ENCODE measurements around the gene SH3GL1. TPM values are rescaled to one million over a fixed set of nuclear protein-coding genes. Genes with fewer than 3 reads are reported as not detected.

Gene SH3GL1
- total RNA-seq, 1 experiment from 2014 or later = 59.8 TPM

- no peaks in the 10 kb centered on the region for H3K27me3 ChIP-seq (ENCODE audit: low read length)
- H3K9ac ChIP-seq (ENCODE audit: low read length) = peak within 1 kb of the TSS; percentile 77
- peak within 1 kb of the TSS; percentile 81 for H3K4me3 ChIP-seq (ENCODE audit: low read length)
- DNase-seq (peak; percentile 82), ATAC-seq (peak; percentile 68)
- ChIA-PET CTCF (interaction anchor here (0.6 to 2.0 kb wide), 4 partner anchors 9 to 76 kb away, joined by 3 to 16 read pairs (median 9); partner anchors contain the start of gene SH3GL1), POLR2A (ENCODE audit: unreplicated experiment) (interaction anchor here (0.6 to 1.0 kb wide), 2 partner anchors 9 to 113 kb away, joined by 4 to 11 read pairs; no protein-coding TSS in a partner anchor)
- no TSS peak for BruUV-seq (replicated peaks)
- no peak for TF ChIP-seq CTCF (conservative IDR thresholded peaks at IDR 0.05; ENCODE audit: low read depth, low read length)
- TF ChIP-seq EZH2 (IDR thresholded peaks at IDR 0.05; ENCODE audit: low read length, unreplicated experiment) = no peak
- TF ChIP-seq EZH2phosphoT487 (IDR thresholded peaks at IDR 0.05; ENCODE audit: borderline replicate concordance, low read length) = no peak
- intact Hi-C loops (cut with micrococcal nuclease) = loop anchor here (10.0 kb wide), 1 partner anchor 99 kb away; the partner anchor contains the start of gene YJU2
- H3K79me2 ChIP-seq (ENCODE audit: low read length) = peaks cover 8% of the 10 kb centered on the region
- H3K9me2 ChIP-seq (replicated peaks; ENCODE audit: low read length) = no peaks in the 10 kb centered on the region
- H3K27ac ChIP-seq (ENCODE audit: low read length) = peak within 1 kb of the TSS; percentile 59
- H4K20me1 ChIP-seq (ENCODE audit: low read length) = no peaks in the 10 kb centered on the region
- H3K36me3 ChIP-seq (ENCODE audit: low read depth, low read length) = no peaks in the 10 kb centered on the region
- no peaks in the 10 kb centered on the region for H3K9me3 ChIP-seq (ENCODE audit: low read length)
- H2AFZ ChIP-seq (ENCODE audit: low read length) = peak within 1 kb of the TSS; percentile 99
- H3F3A ChIP-seq (ENCODE audit: low read length, unreplicated experiment) = no peaks in the 10 kb centered on the region
- peaks cover 5% of the 10 kb centered on the region; the same call in 1 of the 2 replicates for H3K4me1 ChIP-seq (ENCODE audit: insufficient read depth, low read length)
- H3K4me2 ChIP-seq (ENCODE audit: low read length) = peak within 1 kb of the TSS; percentile 100
Measured at GRCh38 chr19:4343370-4344307, 56.7 kb downstream of the SH3GL1 start, which contains the start of gene MPND. TSS of gene MPND (plus strand) at chr19:4343562. CDS start at chr19:4343594, 32 bp downstream.

DNA sequence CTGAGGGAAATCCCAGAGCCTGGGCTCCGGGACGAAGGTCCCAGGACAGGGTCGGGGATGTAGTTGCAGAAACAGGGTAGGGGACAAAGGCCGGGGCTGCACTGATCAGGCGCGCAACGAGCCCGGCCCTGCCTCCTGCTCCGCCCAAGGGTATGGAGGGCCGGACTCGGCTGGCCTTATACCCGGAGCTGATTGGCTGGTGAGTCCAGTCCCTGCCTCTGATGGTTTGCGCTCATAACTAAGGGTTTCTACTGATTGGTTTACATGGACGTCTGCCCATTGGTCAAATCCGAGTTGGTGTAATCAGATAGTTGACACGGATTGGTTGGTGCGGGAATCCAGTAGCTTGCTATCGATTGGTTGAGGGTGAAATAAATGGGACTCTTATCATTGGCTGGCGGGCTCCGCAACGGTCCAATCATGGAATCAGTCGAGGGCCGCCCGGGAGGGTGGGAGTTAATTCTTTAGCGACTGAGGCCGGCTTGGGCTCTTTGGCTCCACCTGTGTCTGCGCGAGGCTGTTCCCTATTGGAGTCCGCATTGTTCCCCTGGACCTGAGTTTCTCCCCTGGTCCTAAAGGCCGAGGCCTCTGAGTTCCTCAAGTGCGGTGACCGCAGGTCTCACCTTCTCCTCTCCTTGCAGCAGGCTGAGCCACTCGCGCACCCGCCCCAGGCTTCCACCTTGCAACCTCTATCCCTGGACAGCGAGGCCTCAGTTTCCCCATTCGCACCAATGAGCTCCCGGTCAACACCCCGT lies 57.6 kb downstream of the SH3GL1 start:
- Histone ChIP-seq H3K4me2 (ENCODE audit: low read length) (peak overlapping the region; percentile 100), H3K4me3 (ENCODE audit: low read length) (peak overlapping the region; percentile 81), H3K4me1 (ENCODE audit: insufficient read depth, low read length) (peaks cover 5% of the 10 kb centered on the region; the same call in 1 of the 2 replicates), H3K9me3 (ENCODE audit: low read length) (no peaks in the 10 kb centered on the region), H2AFZ (ENCODE audit: low read length) (peak overlapping the region; percentile 99), H3F3A (ENCODE audit: low read length, unreplicated experiment) (no peaks in the 10 kb centered on the region), H4K20me1 (ENCODE audit: low read length) (no peaks in the 10 kb centered on the region), H3K27ac (ENCODE audit: low read length) (peak overlapping the region; percentile 59), H3K36me3 (ENCODE audit: low read depth, low read length) (no peaks in the 10 kb centered on the region), H3K79me2 (ENCODE audit: low read length) (peaks cover 12% of the 10 kb centered on the region), H3K27me3 (ENCODE audit: low read length) (no peaks in the 10 kb centered on the region), H3K9me2 (replicated peaks; ENCODE audit: low read length) (no peaks in the 10 kb centered on the region), H3K9ac (ENCODE audit: low read length) (peak overlapping the region; percentile 77)
- intact Hi-C loops (cut with micrococcal nuclease) = loop anchor here (1.0 to 10.0 kb wide), 2 partner anchors 60 to 98 kb away; partner anchors contain the start of genes CHAF1A and YJU2
- POLR2A ChIA-PET (ENCODE audit: unreplicated experiment) = interaction anchor here (0.6 to 1.0 kb wide), 3 partner anchors 10 to 112 kb away, joined by 3 to 11 read pairs (median 4); partner anchors contain the start of gene YJU2
- ATAC-seq (peak; percentile 89), DNase-seq (peak; percentile 98)
- TF ChIP-seq CTCF (conservative IDR thresholded peaks at IDR 0.05; ENCODE audit: low read depth, low read length) (no peak), EZH2phosphoT487 (IDR thresholded peaks at IDR 0.05; ENCODE audit: borderline replicate concordance, low read length) (no peak), EZH2 (IDR thresholded peaks at IDR 0.05; ENCODE audit: low read length, unreplicated experiment) (no peak)
- CTCF ChIA-PET = interaction anchor here (0.6 to 2.0 kb wide), 6 partner anchors 10 to 96 kb away, joined by 3 to 16 read pairs (median 6); partner anchors contain the start of genes SH3GL1 and YJU2
- no TSS peak for BruUV-seq (replicated peaks)
